Natural killer cell (primary cell): Measurements from ENCODE around the gene SIGLECL1. TPM values are rescaled to one million over a fixed set of nuclear protein-coding genes. Genes with fewer than 3 reads are reported as not detected.

Source experiments
- ATAC-seq, 3 donors: fragments of 150-1000 bp in 2 of 3; fragments of 200-7000 bp in 1 of 3; cut with Tn5 transposase; 1 replicate in 1 of 3; 2 replicates in 2 of 3; pipeline ENCODE4 v1.10.0; 2021; ENCODE audit warnings: mild to moderate bottlenecking in 2 of 3, moderate library complexity in 2 of 3
- DNase-seq, 2 donors: peaks; one replicate each; pipeline versions ENCODE4 v3.0.0 to v3.0.0-alpha.2; 2013 to 2021; ENCODE audit warnings: mixed read lengths in 1 of 2
- H3K27ac ChIP-seq: one replicate; pipeline ENCODE4 v1.5.1; 2013; ENCODE audit warnings: mild to moderate bottlenecking, low read length
- H3K27me3 ChIP-seq: one replicate; pipeline ENCODE4 v1.6.1; 2013; ENCODE audit warnings: low read length; ENCODE audit not compliant: control insufficient read depth, insufficient read depth
- H3K36me3 ChIP-seq: one replicate; pipeline ENCODE4 v1.6.1; 2013; ENCODE audit warnings: low read length; ENCODE audit not compliant: control insufficient read depth, insufficient read depth
- H3K4me1 ChIP-seq: one replicate; pipeline ENCODE4 v1.6.1; 2013; ENCODE audit warnings: low read length; ENCODE audit not compliant: control insufficient read depth, insufficient read depth
- H3K4me3 ChIP-seq: one replicate; pipeline ENCODE4 v1.5.1; 2013; ENCODE audit warnings: low read length
- H3K9me3 ChIP-seq: one replicate; pipeline ENCODE4 v1.6.1; 2013; ENCODE audit warnings: low read length; ENCODE audit not compliant: control insufficient read depth, insufficient read depth
- H3K27ac Mint-ChIP-seq, 2 donors: one replicate each; pipeline ENCODE4 v1.8.0; 2022; ENCODE audit warnings: mild to moderate bottlenecking in 2 of 2, mixed read lengths in 2 of 2, moderate library complexity in 1 of 2
- H3K27me3 Mint-ChIP-seq, 2 donors: one replicate each; pipeline ENCODE4 v1.8.0; 2022; ENCODE audit warnings: low read depth in 2 of 2, mixed read lengths in 2 of 2
- H3K36me3 Mint-ChIP-seq: one replicate; pipeline ENCODE4 v1.8.0; 2022; ENCODE audit warnings: mixed read lengths
- H3K4me1 Mint-ChIP-seq, 2 donors: one replicate each; pipeline ENCODE4 v1.8.0; 2022; ENCODE audit warnings: mixed read lengths in 2 of 2
- H3K4me3 Mint-ChIP-seq: one replicate; pipeline ENCODE4 v1.8.0; 2022; ENCODE audit warnings: mild to moderate bottlenecking, moderate library complexity, mixed read lengths
- H3K9me3 Mint-ChIP-seq, 2 donors: one replicate each; pipeline ENCODE4 v1.8.0; 2022; ENCODE audit warnings: mixed read lengths in 2 of 2
- CTCF ChIP-seq: fragments of 200-600 bp; IDR thresholded peaks from one replicate; pipeline ENCODE4 v1.8.0; 2022; ENCODE audit warnings: antibody characterized with exemption
- WGBS: methylation state at CpG from one replicate; pipeline ENCODE4 v1.1.7; 2013; ENCODE audit warnings: missing lambda C conversion rate; ENCODE audit not compliant: insufficient coverage; 5-methylcytosine and 5-hydroxymethylcytosine counted together
- intact Hi-C: fragments of 100-400 bp; cut with micrococcal nuclease; formaldehyde crosslinking; loops from one replicate; pipeline ENCODE4 v1.14.2; 2022
- total RNA-seq, 4 donors: library from RNA; stranded (reverse); fragments of 120-200 nt in 1 of 4; gene quantifications; one replicate each; pipeline versions ENCODE4 v1.2.3 to v1.2.4, GENCODE V29; 2013 to 2022

The SIGLECL1 gene
- total RNA-seq, 3 donors from 2014 or later (not counting 1 experiment from before 2014, with no cell fraction given), result not detected

GRCh38 chr19:51295382-51296126 is 44.7 kb downstream of the SIGLECL1 start:
- Histone ChIP-seq H3K4me3 (no peak overlapping the region), H3K27me3 (no peaks in the 10 kb centered on the region), H3K9me3 (no peaks in the 10 kb centered on the region), H3K4me1 (no peaks in the 10 kb centered on the region), H3K36me3 (no peaks in the 10 kb centered on the region), H3K27ac (no peak overlapping the region)
- no peak for ATAC-seq
- no peak overlapping the region for H3K27ac Mint-ChIP-seq
- H3K27me3 Mint-ChIP-seq, result peaks cover 9 to 18% of the 10 kb centered on the region in 2 donors
- no peaks in the 10 kb centered on the region for H3K36me3 Mint-ChIP-seq
- TF ChIP-seq CTCF, result no peak
- intact Hi-C loops, result no loop called here
- DNase-seq, result no peak
- no peaks in the 10 kb centered on the region for H3K4me1 Mint-ChIP-seq
- no peak overlapping the region for H3K4me3 Mint-ChIP-seq
- 84% methylated on average over 15 of the region's 15 CpGs for WGBS
- no peaks in the 10 kb centered on the region for H3K9me3 Mint-ChIP-seq

- H3K4me1 ChIP-seq, result no peaks in the 10 kb centered on the region
- H3K27ac ChIP-seq, result no peak overlapping the region
- Mint-ChIP-seq H3K27ac (no peak overlapping the region), H3K4me1 (no peaks in the 10 kb centered on the region), H3K4me3 (no peak overlapping the region), H3K36me3 (no peaks in the 10 kb centered on the region), H3K9me3 (no peaks in the 10 kb centered on the region), H3K27me3 (peaks cover 10 to 22% of the 10 kb centered on the region in 2 donors)
- no peaks in the 10 kb centered on the region for H3K27me3 ChIP-seq
- WGBS, result 71% methylated on average over 9 of the region's 9 CpGs
- H3K4me3 ChIP-seq, result no peak overlapping the region
- intact Hi-C loops, result no loop called here
- no peak for ATAC-seq
- no peaks in the 10 kb centered on the region for H3K9me3 ChIP-seq
- TF ChIP-seq CTCF, result no peak
- no peak for DNase-seq
- H3K36me3 ChIP-seq, result no peaks in the 10 kb centered on the region
Observed at GRCh38 chr19:51296336-51297093, 45.6 kb downstream of the SIGLECL1 start.

GRCh38 chr19:51297406-51297805 is 46.5 kb downstream of the SIGLECL1 start:
- peaks cover 14 to 24% of the 10 kb centered on the region in 2 donors for H3K27me3 Mint-ChIP-seq
- no peaks in the 10 kb centered on the region for H3K9me3 Mint-ChIP-seq
- no peak for DNase-seq

More at GRCh38 chr19:51297406-51297805, 46.5 kb downstream of the SIGLECL1 start:
- 82% methylated on average over 5 of the region's 5 CpGs for WGBS
- Histone ChIP-seq H3K4me1 (no peaks in the 10 kb centered on the region), H3K27me3 (no peaks in the 10 kb centered on the region), H3K36me3 (no peaks in the 10 kb centered on the region), H3K4me3 (no peak overlapping the region), H3K9me3 (no peaks in the 10 kb centered on the region), H3K27ac (no peak overlapping the region)
- ATAC-seq, result no peak
- no peak for TF ChIP-seq CTCF
- no peak overlapping the region for H3K27ac Mint-ChIP-seq
- no peaks in the 10 kb centered on the region for H3K4me1 Mint-ChIP-seq
- no peak overlapping the region for H3K4me3 Mint-ChIP-seq
- no peaks in the 10 kb centered on the region for H3K36me3 Mint-ChIP-seq
- intact Hi-C loops, result no loop called here
